Type B pancreatic cell (in vitro differentiated cells): ENCODE results near the gene GMPPB. TPM values are rescaled to one million over a fixed set of nuclear protein-coding genes. Genes with fewer than 3 reads are reported as not detected.
"Not testable (repeated sequence)": the region's sequence is repeated elsewhere in the genome, so short reads cannot be mapped to it uniquely, and the experiment has no call there.

ENCODE experiments used
- DNase-seq: peaks from one replicate; pipeline ENCODE4 v3.0.0; 2021; ENCODE audit warnings: mixed read lengths; ENCODE audit not compliant: unreplicated experiment; ENCODE audit errors: extremely low spot score
- H3K27ac Mint-ChIP-seq: 2 replicates; pipeline ENCODE4 v1.8.0; 2021; ENCODE audit warnings: mild to moderate bottlenecking, mixed read lengths
- H3K27me3 Mint-ChIP-seq: 2 replicates; pipeline ENCODE4 v1.8.0; 2021; ENCODE audit warnings: mixed read lengths
- H3K36me3 Mint-ChIP-seq: 2 replicates; pipeline ENCODE4 v1.8.0; 2021; ENCODE audit warnings: mixed read lengths
- H3K4me1 Mint-ChIP-seq: one replicate; pipeline ENCODE4 v1.8.0; 2021; ENCODE audit warnings: mixed read lengths; ENCODE audit not compliant: unreplicated experiment
- H3K4me3 Mint-ChIP-seq: 2 replicates; pipeline ENCODE4 v1.8.0; 2021; ENCODE audit warnings: mild to moderate bottlenecking, mixed read lengths
- H3K9me3 Mint-ChIP-seq: 2 replicates; pipeline ENCODE4 v1.8.0; 2021; ENCODE audit warnings: mixed read lengths
- CTCF ChIP-seq: fragments of 200-600 bp; sonication (generic); conservative IDR thresholded peaks from 2 replicates; pipeline ENCODE4 v1.5.0; 2021; ENCODE audit warnings: antibody characterized with exemption, mild to moderate bottlenecking
- total RNA-seq: library from RNA; stranded (reverse); gene quantifications from 2 replicates; pipeline ENCODE4 v1.2.1, GENCODE V29; 2021; ENCODE audit warnings: low replicate concordance

The GMPPB gene
- total RNA-seq, 1 donor from 2014 or later: 41.9 TPM

- H3K27me3 Mint-ChIP-seq: no peaks in the 10 kb centered on the region
- no peak overlapping the region for H3K27ac Mint-ChIP-seq
- no peak for DNase-seq
- H3K4me3 Mint-ChIP-seq: no peak overlapping the region
- peaks cover 23% of the 10 kb centered on the region for H3K4me1 Mint-ChIP-seq
- no peak for TF ChIP-seq CTCF
- peaks cover 18% of the 10 kb centered on the region for H3K36me3 Mint-ChIP-seq
- H3K9me3 Mint-ChIP-seq: no peaks in the 10 kb centered on the region
Measured at GRCh38 chr3:49751501-49751900, 27.8 kb upstream of the GMPPB start.

- no peak for DNase-seq
- H3K4me3 Mint-ChIP-seq: no peak overlapping the region
- H3K4me1 Mint-ChIP-seq: peaks cover 14% of the 10 kb centered on the region
- H3K27me3 Mint-ChIP-seq: no peaks in the 10 kb centered on the region
- H3K9me3 Mint-ChIP-seq: no peaks in the 10 kb centered on the region
- no peak overlapping the region for H3K27ac Mint-ChIP-seq
- peaks cover 18% of the 10 kb centered on the region for H3K36me3 Mint-ChIP-seq
- TF ChIP-seq CTCF: no peak
Measured at GRCh38 chr3:49750056-49750455, 26.3 kb upstream of the GMPPB start.

GRCh38 chr3:49748874-49749273 is 25.1 kb upstream of the GMPPB start:
- not testable (repeated sequence) for H3K27ac Mint-ChIP-seq, H3K27me3 Mint-ChIP-seq, DNase-seq, H3K4me3 Mint-ChIP-seq, H3K9me3 Mint-ChIP-seq, H3K4me1 Mint-ChIP-seq
- peaks cover 25% of the 10 kb centered on the region for H3K36me3 Mint-ChIP-seq

- H3K4me3 Mint-ChIP-seq: no peak overlapping the region
- H3K9me3 Mint-ChIP-seq: no peaks in the 10 kb centered on the region
- H3K27me3 Mint-ChIP-seq: no peaks in the 10 kb centered on the region
- H3K27ac Mint-ChIP-seq: peak overlapping the region; percentile 19
- H3K36me3 Mint-ChIP-seq: peaks cover 21% of the 10 kb centered on the region
- no peak for TF ChIP-seq CTCF
- H3K4me1 Mint-ChIP-seq: peaks cover under 1% of the 10 kb centered on the region
- no peak for DNase-seq
Measured at GRCh38 chr3:49747792-49748480, 24.2 kb upstream of the GMPPB start.

- peaks cover 20% of the 10 kb centered on the region for H3K36me3 Mint-ChIP-seq
- no peak for TF ChIP-seq CTCF
- no peak for DNase-seq
Measured at GRCh38 chr3:49745986-49746385, 22.2 kb upstream of the GMPPB start.

GRCh38 chr3:49740427-49740826 is 16.7 kb upstream of the GMPPB start:
- DNase-seq: no peak
- TF ChIP-seq CTCF: no peak
- no peak overlapping the region for H3K4me3 Mint-ChIP-seq
- H3K4me1 Mint-ChIP-seq: no peaks in the 10 kb centered on the region
- no peaks in the 10 kb centered on the region for H3K27me3 Mint-ChIP-seq
- no peaks in the 10 kb centered on the region for H3K9me3 Mint-ChIP-seq
- H3K27ac Mint-ChIP-seq: no peak overlapping the region
- H3K36me3 Mint-ChIP-seq: peaks cover 31% of the 10 kb centered on the region

More at GRCh38 chr3:49745986-49746385, 22.2 kb upstream of the GMPPB start:
- Mint-ChIP-seq H3K27ac (no peak overlapping the region), H3K4me1 (no peaks in the 10 kb centered on the region), H3K9me3 (no peaks in the 10 kb centered on the region), H3K27me3 (no peaks in the 10 kb centered on the region), H3K4me3 (no peak overlapping the region)
